Panc1 (cell line): Measurements from ENCODE around the gene SCN2A.

Source experiments
- CTCF ChIP-seq: fragments of 450-650 bp; IDR thresholded peaks from 2 replicates; pipeline ENCODE4 v1.5.1; 2017; ENCODE audit warnings: mild to moderate bottlenecking
- POLR2AphosphoS5 ChIP-seq: IDR thresholded peaks from 2 replicates; pipeline ENCODE4 v1.6.1; 2012; ENCODE audit warnings: mild to moderate bottlenecking, low read depth, low read length, moderate library complexity
- REST ChIP-seq, 2 experiments: IDR thresholded peaks; 2 replicates each; pipeline ENCODE4 v1.6.1; 2011 to 2012; ENCODE audit warnings: low read depth in 2 of 2, control low read depth in 1 of 2, low read length in 1 of 2, mild to moderate bottlenecking in 1 of 2, moderate library complexity in 1 of 2; ENCODE audit not compliant: insufficient read depth in 1 of 2
- TCF7L2 ChIP-seq: IDR thresholded peaks from 2 replicates; pipeline ENCODE4 v1.6.1; 2011; ENCODE audit warnings: mild to moderate bottlenecking, low read depth, low read length, inconsistent platforms

DNA sequence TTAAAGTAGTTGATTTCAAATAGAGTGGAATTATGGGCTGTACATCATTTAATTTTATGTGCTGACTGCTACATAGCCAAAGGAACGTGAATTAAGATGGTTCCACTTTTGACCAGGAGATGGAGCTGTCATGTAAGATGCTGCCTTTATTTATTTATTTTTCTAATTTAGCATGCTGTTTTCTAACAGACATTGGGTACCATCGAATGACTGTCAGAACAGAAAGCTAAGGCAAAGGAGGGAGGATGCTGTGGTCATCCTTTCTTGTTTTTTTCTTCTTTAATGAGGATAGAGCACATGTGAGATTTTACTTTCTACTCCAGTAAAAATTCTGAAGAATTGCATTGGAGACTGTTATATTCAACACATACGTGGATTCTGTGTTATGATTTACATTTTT is at the start of gene SCN2A:
- peak; percentile 72; the same call in 1 of the 2 replicates for TF ChIP-seq CTCF
- TF ChIP-seq POLR2AphosphoS5, result no peak
- TF ChIP-seq TCF7L2, result no peak
- TF ChIP-seq REST (IDR thresholded peaks at IDR 0.05; ENCODE audit: insufficient read depth in 1 of 2, low read depth in 2 of 2, low read length in 1 of 2), result no peak
